NB4 (cell line): ENCODE measurements around the gene CDC42EP1.

Experiments used
- DNase-seq: peaks from one replicate; pipeline ENCODE4 v3.0.0; 2010; ENCODE audit warnings: low read depth
- H3K4me3 ChIP-seq: one replicate; pipeline ENCODE4 v1.5.1; 2011; ENCODE audit warnings: mild to moderate bottlenecking, low read depth, low read length, moderate library complexity
- CTCF ChIP-seq: IDR thresholded peaks from one replicate; pipeline ENCODE4 v1.5.1; 2012; ENCODE audit warnings: low read depth, low read length
- MAX ChIP-seq: IDR thresholded peaks from 2 replicates; pipeline ENCODE4 v1.6.1; 2011; ENCODE audit warnings: low read depth, low read length
- MYC ChIP-seq: IDR thresholded peaks from 2 replicates; pipeline ENCODE4 v1.6.1; 2011; ENCODE audit warnings: low read depth, low read length
- POLR2A ChIP-seq: IDR thresholded peaks from 2 replicates; pipeline ENCODE4 v1.6.1; 2011; ENCODE audit warnings: mild to moderate bottlenecking; ENCODE audit not compliant: insufficient read length; ENCODE audit errors: extremely low read depth

CDC42EP1 gene

DNA sequence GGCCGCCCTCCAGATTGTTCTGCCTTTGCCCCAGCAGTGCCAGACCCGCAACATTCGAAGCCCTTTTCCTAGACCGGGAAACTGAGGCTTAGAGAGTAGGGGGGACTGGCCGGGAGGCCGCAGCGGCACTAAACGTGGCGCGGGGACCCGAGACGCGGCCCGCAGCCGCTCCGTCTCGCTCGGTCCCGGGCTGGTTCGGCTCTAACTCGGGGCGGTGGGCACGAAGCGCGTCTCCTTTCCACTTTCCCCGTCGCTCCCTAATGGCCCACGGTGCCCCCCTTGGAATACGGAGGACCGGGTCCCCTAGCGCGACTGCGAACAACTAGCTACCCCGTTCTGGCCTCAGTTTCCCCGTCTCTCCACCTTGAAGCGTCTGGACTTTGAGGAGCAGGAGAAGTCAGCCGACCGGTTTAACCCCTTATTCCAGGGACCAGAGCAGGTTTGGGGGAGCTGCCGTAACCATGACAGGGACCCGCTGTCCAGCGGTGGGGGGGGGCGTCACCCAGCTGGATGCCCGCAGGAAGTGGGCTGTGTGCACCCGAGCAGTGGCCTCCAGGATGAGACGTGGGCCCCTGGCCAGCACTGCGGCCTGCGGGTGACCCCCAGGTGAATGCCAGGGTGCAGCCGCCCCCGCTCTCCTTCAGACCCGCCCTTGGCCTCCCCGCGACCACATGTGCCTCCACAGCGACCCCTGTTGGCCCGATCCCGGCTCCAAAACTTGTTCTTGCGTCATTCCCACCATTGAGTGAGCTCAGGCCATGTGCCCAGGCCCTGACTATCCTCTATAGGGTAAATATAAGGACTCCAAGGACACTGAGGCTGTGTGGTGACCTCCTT is 1.1 kb downstream of the CDC42EP1 start:
- no peak overlapping the region for H3K4me3 ChIP-seq
- peak; percentile 63 for TF ChIP-seq CTCF
- TF ChIP-seq POLR2A = no peak
- TF ChIP-seq MYC = peak; percentile 79
- TF ChIP-seq MAX = peak; percentile 76
- peak; percentile 80 for DNase-seq

DNA sequence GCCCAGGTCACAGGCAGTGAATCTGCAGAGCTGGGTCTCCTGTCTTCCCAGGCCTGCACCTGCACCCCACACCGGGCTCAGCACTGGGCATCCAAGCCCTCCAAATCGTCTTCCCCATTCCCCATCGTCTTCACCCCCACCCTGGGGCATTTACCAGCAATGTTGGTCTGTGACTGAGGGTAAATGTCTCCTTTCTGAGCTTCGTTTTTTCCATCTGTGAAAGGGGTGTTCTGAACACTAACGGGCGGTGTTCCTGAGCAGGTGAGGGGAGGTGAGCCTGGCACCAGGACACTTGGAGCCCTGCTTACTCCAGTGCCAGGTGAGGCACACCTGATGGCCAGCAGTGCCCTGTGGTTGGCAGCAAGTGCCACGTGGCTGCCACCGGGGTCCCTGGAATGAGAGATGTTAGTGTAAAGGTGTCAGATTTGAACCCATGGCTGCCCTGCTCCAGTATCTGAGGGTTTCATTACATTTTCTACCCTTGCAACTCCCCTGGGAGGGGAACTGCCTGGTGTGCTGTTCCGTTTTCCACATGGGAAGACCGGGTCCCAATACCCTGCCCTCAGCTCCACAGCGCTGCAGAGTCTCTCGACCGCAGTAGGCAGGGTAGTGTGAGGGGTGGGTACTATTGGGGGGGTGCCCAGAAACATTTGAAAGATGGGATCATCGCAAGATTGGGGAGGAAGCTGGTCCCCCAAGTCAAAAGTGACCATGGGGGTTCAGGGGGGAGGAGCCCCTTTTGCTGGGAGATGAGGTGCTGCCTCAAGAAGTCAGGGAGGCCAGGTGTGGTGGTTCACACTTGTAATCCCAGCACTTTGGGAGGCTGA is 2.0 kb downstream of the CDC42EP1 start:
- TF ChIP-seq MYC (no peak), POLR2A (no peak), CTCF (no peak), MAX (no peak)
- no peak for DNase-seq
- no peak overlapping the region for H3K4me3 ChIP-seq

GRCh38 chr22:37563153-37564081 is 3.1 kb downstream of the CDC42EP1 start:
- no peak for TF ChIP-seq MAX
- TF ChIP-seq POLR2A = no peak
- no peak for TF ChIP-seq MYC
- TF ChIP-seq CTCF = no peak
- no peak for DNase-seq
- H3K4me3 ChIP-seq = no peak overlapping the region

GRCh38 chr22:37564111-37564711 is 3.9 kb downstream of the CDC42EP1 start:
- DNase-seq = no peak
- no peak overlapping the region for H3K4me3 ChIP-seq
- TF ChIP-seq POLR2A = no peak
- TF ChIP-seq MAX = no peak
- no peak for TF ChIP-seq CTCF
- no peak for TF ChIP-seq MYC

- no peak overlapping the region for H3K4me3 ChIP-seq
- no peak for DNase-seq
- TF ChIP-seq MYC = no peak
- no peak for TF ChIP-seq POLR2A
- no peak for TF ChIP-seq MAX
Observed at GRCh38 chr22:37565830-37566229, 5.5 kb downstream of the CDC42EP1 start.
